ENCODE measurements around the gene MBNL2. TPM values are rescaled to one million over a fixed set of nuclear protein-coding genes. Genes with fewer than 3 reads are reported as not detected.

MBNL2 gene
- total and polyA plus RNA-seq, 10 of the 15 experiments (the other 5 are each of a cell fraction or from before 2014, with no cell fraction given): 1.6 to 9.7 (median 6.7) TPM

DNA sequence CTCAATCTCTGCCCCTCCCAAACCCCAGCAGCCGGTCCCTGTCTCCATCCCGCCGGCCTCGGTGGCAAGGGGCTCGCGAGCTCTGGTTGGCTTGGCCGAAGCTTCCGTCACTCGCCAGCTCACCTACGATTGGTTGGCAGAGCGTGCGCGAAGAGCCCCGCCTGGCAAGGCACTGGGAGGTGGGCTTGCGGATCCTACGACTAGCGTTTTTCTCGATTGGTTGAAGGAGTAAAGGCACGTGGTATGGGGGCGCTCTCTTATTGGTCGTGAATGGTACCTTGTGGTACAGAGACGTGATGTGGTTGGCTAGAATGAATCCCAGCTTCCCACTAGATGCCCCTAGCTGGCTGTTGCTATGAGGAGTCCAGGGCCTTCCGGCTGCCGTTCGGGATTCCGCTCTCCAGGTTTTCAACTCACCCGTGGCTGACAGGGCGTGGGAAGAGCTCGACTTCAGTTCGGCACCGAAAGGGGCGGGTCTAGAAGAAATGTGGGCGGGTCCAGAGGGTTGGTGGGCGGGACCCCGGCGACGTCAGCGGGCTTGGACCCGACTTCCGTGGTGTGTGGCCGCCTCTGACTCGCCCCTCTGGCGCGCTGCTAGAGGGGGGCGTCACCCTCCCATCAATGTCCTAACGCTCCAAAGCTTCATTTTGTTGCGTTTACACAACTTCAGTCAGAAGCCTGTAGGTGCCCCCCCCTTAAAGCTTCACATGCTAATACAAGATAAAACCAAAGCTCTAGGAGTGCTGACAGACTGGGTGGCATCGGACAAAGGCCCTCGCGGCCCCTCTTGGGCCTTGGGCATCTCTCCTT is 211.0 kb downstream of the MBNL2 start:
- peaks cover 6% of the 10 kb centered on the region for H3K4me1 ChIP-seq (ENCODE audit: control insufficient read depth, insufficient read depth, low read length)
- in situ Hi-C loops (cut with MboI) (loop anchor here (25.0 kb wide), 2 partner anchors 1129 to 1746 kb away; partner anchors contain the start of gene DNAJC3), intact Hi-C loops (cut with micrococcal nuclease; ENCODE audit: unreplicated experiment) (loop anchor here (1.0 to 10.0 kb wide), 5 partner anchors 27 to 1756 kb away; partner anchors contain the start of genes DNAJC3 and MBNL2)
- H3K4me3 ChIP-seq: peak overlapping the region; percentile 82
- peaks cover 38% of the 10 kb centered on the region for H3K79me2 ChIP-seq (ENCODE audit: control insufficient read depth, insufficient read depth, low read length)
- no peaks in the 10 kb centered on the region for H3K9me3 ChIP-seq (replicated peaks; ENCODE audit: control insufficient read depth, insufficient read depth, low read length)
- peak; percentile 86 for ATAC-seq
- WGBS (ENCODE audit: insufficient coverage, insufficient replicate concordance, low lambda C conversion rate, missing lambda C conversion rate): under 1% methylated on average over 50 of the region's 50 CpGs
- peak; percentile 100 for DNase-seq (ENCODE audit: low read depth, low spot score)
- H3K27me3 ChIP-seq (replicated peaks in 1 of 2; ENCODE audit: control insufficient read depth in 2 of 2, insufficient read depth in 2 of 2, low read length in 1 of 2): no peaks in the 10 kb centered on the region
- ChIA-PET POLR2A (interaction anchor here (0.6 to 9.1 kb wide), 9 partner anchors 10 to 1071 kb away, joined by 3 to 108 read pairs (median 5); partner anchors contain the start of gene MBNL2), CTCF (interaction anchor here (1.0 to 2.0 kb wide), 15 partner anchors 9 to 1410 kb away, joined by 3 to 17 read pairs (median 4); partner anchors contain the start of gene MBNL2), SMC1A (ENCODE audit: uncharacterized antibody, unreplicated experiment) (interaction anchor here (0.8 to 12.0 kb wide), 15 partner anchors 10 to 1253 kb away, joined by 3 to 165 read pairs (median 4); partner anchors contain the start of gene MBNL2), RAD21 (ENCODE audit: unreplicated experiment) (interaction anchor here (0.8 to 10.4 kb wide), 16 partner anchors 13 to 323 kb away, joined by 3 to 179 read pairs (median 4); partner anchors contain the start of gene MBNL2)
- no peaks in the 10 kb centered on the region for H3K36me3 ChIP-seq (ENCODE audit: control insufficient read depth in 2 of 2, insufficient read depth in 2 of 2, low read length in 1 of 2)
- BruUV-seq (replicated peaks): no TSS peak
- H2AFZ ChIP-seq (ENCODE audit: control insufficient read depth, low read depth, low read length): peak overlapping the region; percentile 96
- peak overlapping the region; percentile 98 for H3K9ac ChIP-seq (ENCODE audit: control insufficient read depth, insufficient read depth, low read length)
- H3K4me2 ChIP-seq (ENCODE audit: control insufficient read depth, insufficient read depth): peak overlapping the region; percentile 95
- peak; percentile 98 for FAIRE-seq
- H3K27ac ChIP-seq (ENCODE audit: control insufficient read depth, insufficient read depth): peak overlapping the region; percentile 98
- H4K20me1 ChIP-seq (ENCODE audit: control insufficient read depth, insufficient read depth): no peaks in the 10 kb centered on the region
- TF ChIP-seq EP300 (IDR thresholded peaks at IDR 0.05; ENCODE audit: borderline replicate concordance in 1 of 2, control insufficient read depth in 1 of 2, low read depth in 2 of 2, low read length in 2 of 2): peak; percentile 45 to 61; a peak in 3 of 4 replicates
- TF ChIP-seq YBX1 (IDR thresholded peaks at IDR 0.05): no peak
- TF ChIP-seq HCFC1 (IDR thresholded peaks at IDR 0.05; ENCODE audit: low read length): peak; percentile 55
- TF ChIP-seq ZNF274 (IDR thresholded peaks at IDR 0.05; ENCODE audit: insufficient read depth, insufficient read length): no peak
- 0 out of 2 replicates have a peak, but pooled peaks have one; percentile 39 for TF ChIP-seq FOXM1 (IDR thresholded peaks at IDR 0.05; ENCODE audit: low read depth, low read length)
- TF ChIP-seq FOS (IDR thresholded peaks at IDR 0.05; ENCODE audit: borderline replicate concordance, extremely low read depth, insufficient read length): peak; percentile 77
- no peak for TF ChIP-seq SIX5 (IDR thresholded peaks at IDR 0.05; ENCODE audit: low read depth, low read length, severe bottlenecking)
- no peak for TF ChIP-seq CBX3 (IDR thresholded peaks at IDR 0.05; ENCODE audit: borderline replicate concordance, low read depth)
- no peak for TF ChIP-seq ZNF217 (IDR thresholded peaks at IDR 0.05)
- TF ChIP-seq, protein P1, sequence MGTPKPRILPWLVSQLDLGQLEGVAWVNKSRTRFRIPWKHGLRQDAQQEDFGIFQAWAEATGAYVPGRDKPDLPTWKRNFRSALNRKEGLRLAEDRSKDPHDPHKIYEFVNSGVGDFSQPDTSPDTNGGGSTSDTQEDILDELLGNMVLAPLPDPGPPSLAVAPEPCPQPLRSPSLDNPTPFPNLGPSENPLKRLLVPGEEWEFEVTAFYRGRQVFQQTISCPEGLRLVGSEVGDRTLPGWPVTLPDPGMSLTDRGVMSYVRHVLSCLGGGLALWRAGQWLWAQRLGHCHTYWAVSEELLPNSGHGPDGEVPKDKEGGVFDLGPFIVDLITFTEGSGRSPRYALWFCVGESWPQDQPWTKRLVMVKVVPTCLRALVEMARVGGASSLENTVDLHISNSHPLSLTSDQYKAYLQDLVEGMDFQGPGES (IDR thresholded peaks at IDR 0.05): peak; percentile 87
- TF ChIP-seq, protein P2, sequence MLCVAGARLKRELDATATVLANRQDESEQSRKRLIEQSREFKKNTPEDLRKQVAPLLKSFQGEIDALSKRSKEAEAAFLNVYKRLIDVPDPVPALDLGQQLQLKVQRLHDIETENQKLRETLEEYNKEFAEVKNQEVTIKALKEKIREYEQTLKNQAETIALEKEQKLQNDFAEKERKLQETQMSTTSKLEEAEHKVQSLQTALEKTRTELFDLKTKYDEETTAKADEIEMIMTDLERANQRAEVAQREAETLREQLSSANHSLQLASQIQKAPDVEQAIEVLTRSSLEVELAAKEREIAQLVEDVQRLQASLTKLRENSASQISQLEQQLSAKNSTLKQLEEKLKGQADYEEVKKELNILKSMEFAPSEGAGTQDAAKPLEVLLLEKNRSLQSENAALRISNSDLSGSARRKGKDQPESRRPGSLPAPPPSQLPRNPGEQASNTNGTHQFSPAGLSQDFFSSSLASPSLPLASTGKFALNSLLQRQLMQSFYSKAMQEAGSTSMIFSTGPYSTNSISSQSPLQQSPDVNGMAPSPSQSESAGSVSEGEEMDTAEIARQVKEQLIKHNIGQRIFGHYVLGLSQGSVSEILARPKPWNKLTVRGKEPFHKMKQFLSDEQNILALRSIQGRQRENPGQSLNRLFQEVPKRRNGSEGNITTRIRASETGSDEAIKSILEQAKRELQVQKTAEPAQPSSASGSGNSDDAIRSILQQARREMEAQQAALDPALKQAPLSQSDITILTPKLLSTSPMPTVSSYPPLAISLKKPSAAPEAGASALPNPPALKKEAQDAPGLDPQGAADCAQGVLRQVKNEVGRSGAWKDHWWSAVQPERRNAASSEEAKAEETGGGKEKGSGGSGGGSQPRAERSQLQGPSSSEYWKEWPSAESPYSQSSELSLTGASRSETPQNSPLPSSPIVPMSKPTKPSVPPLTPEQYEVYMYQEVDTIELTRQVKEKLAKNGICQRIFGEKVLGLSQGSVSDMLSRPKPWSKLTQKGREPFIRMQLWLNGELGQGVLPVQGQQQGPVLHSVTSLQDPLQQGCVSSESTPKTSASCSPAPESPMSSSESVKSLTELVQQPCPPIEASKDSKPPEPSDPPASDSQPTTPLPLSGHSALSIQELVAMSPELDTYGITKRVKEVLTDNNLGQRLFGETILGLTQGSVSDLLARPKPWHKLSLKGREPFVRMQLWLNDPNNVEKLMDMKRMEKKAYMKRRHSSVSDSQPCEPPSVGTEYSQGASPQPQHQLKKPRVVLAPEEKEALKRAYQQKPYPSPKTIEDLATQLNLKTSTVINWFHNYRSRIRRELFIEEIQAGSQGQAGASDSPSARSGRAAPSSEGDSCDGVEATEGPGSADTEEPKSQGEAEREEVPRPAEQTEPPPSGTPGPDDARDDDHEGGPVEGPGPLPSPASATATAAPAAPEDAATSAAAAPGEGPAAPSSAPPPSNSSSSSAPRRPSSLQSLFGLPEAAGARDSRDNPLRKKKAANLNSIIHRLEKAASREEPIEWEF (IDR thresholded peaks at IDR 0.05; ENCODE audit: insufficient replicate concordance, low read depth, low read length): no peak

All from GM12878 (cell line).